Esophagus muscularis mucosa (tissue), 4 donors: ENCODE data around the gene TEX2. TPM values are rescaled to one million over a fixed set of nuclear protein-coding genes. Genes with fewer than 3 reads are reported as not detected.

Experiments
- DNase-seq: peaks from one replicate; pipeline ENCODE4 v3.0.0-alpha.2; 2017; ENCODE audit errors: extremely low spot score
- H3K27ac ChIP-seq, 4 donors: fragments of 200-600 bp; sonication (generic); replicated peaks in 1 of 4; 1 replicate in 3 of 4; 2 replicates in 1 of 4; pipeline ENCODE4 v1.5.1; 2016 to 2019; ENCODE audit warnings: mild to moderate bottlenecking in 1 of 4
- H3K27me3 ChIP-seq, 4 donors: fragments of 200-600 bp; sonication (generic); one replicate each; pipeline versions ENCODE4 v1.5.1 to v1.6.0; 2016 to 2019
- H3K36me3 ChIP-seq, 4 donors: fragments of 200-600 bp; sonication (generic); one replicate each; pipeline ENCODE4 v1.5.1; 2016 to 2019
- H3K4me1 ChIP-seq, 4 donors: fragments of 200-600 bp; sonication (generic); one replicate each; pipeline ENCODE4 v1.5.1; 2016 to 2019
- H3K4me3 ChIP-seq, 4 donors: fragments of 200-600 bp; sonication (generic); 1 replicate in 2 of 4; 2 replicates in 2 of 4; pipeline ENCODE4 v1.5.1; 2016 to 2019; ENCODE audit warnings: mild to moderate bottlenecking in 4 of 4, moderate library complexity in 1 of 4
- H3K9me3 ChIP-seq, 4 donors: fragments of 200-600 bp; sonication (generic); 1 replicate in 3 of 4; 2 replicates in 1 of 4; pipeline ENCODE4 v1.5.1; 2016 to 2019
- EP300 ChIP-seq: sonication (generic); formaldehyde crosslinking; IDR thresholded peaks from one replicate; pipeline ENCODE4 v1.6.1; 2017; ENCODE audit warnings: antibody characterized with exemption
- POLR2A ChIP-seq: fragments of 450-650 bp; IDR thresholded peaks from one replicate; pipeline ENCODE4 v1.6.1; 2017; ENCODE audit warnings: antibody characterized with exemption, moderate library complexity, mild to moderate bottlenecking, low read depth
- POLR2AphosphoS5 ChIP-seq, 2 donors: sonication (generic); formaldehyde crosslinking; IDR thresholded peaks; one replicate each; pipeline ENCODE4 v1.6.1; 2017; ENCODE audit warnings: antibody characterized with exemption in 2 of 2
- WGBS: methylation state at CpG from one replicate; pipeline ENCODE4 v1.1.5; 2018; 5-methylcytosine and 5-hydroxymethylcytosine counted together
- intact Hi-C: fragments of 100-400 bp; cut with DNase I; formaldehyde crosslinking; loops from one replicate; pipeline ENCODE4 v1.15.1; 2023
- total RNA-seq, 4 donors: library from RNA; depleted of rRNA; stranded (reverse); fragments of >200 nt; gene quantifications; one replicate each; pipeline versions ENCODE4 v1.1.0 to v1.2.1, GENCODE V29; 2016
- TF ChIP-seq, protein P1 (sequence below), 3 experiments: fragments of 200-600 bp in 2 of 3; fragments of 450-650 bp in 1 of 3; sonication (generic) in 2 of 3; IDR thresholded peaks; one replicate each; pipeline ENCODE4 v1.5.1; 2017 to 2019; ENCODE audit warnings: antibody characterized with exemption in 3 of 3, mild to moderate bottlenecking in 2 of 3, moderate library complexity in 1 of 3

Gene TEX2
- total RNA-seq, 4 donors from 2014 or later = 32.6 to 58.7 (median 46.1) TPM

DNA sequence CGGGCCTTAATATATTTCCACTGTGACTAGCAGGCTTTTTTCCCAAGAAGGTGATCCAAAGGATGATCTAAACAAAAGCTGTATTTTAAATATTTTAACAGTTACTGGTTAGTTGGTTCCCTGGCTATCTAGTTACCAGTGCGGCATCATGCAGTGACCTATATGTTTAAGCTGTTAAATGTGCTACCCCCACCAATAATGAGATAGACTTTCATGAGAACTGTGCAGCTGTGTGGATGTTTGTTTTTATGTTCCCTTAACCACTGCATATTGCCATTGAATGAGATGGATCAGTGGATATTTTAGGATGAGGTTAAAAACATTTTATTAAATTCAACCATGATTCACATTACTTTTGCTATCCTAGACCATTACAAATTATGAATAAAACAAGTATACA lies 150.1 kb downstream of the TEX2 start:
- intact Hi-C loops = no loop called here
- no peaks in the 10 kb centered on the region for H3K36me3 ChIP-seq
- H3K27me3 ChIP-seq = no peaks in the 10 kb centered on the region
- H3K4me1 ChIP-seq = peaks cover 5 to 9% (median 7%) of the 10 kb centered on the region in 4 donors
- DNase-seq = no peak
- H3K27ac ChIP-seq = no peak overlapping the region
- H3K9me3 ChIP-seq = no peaks in the 10 kb centered on the region
- H3K4me3 ChIP-seq = no peak overlapping the region
- TF ChIP-seq POLR2A = no peak
- no peak for TF ChIP-seq EP300
- TF ChIP-seq, protein P1, sequence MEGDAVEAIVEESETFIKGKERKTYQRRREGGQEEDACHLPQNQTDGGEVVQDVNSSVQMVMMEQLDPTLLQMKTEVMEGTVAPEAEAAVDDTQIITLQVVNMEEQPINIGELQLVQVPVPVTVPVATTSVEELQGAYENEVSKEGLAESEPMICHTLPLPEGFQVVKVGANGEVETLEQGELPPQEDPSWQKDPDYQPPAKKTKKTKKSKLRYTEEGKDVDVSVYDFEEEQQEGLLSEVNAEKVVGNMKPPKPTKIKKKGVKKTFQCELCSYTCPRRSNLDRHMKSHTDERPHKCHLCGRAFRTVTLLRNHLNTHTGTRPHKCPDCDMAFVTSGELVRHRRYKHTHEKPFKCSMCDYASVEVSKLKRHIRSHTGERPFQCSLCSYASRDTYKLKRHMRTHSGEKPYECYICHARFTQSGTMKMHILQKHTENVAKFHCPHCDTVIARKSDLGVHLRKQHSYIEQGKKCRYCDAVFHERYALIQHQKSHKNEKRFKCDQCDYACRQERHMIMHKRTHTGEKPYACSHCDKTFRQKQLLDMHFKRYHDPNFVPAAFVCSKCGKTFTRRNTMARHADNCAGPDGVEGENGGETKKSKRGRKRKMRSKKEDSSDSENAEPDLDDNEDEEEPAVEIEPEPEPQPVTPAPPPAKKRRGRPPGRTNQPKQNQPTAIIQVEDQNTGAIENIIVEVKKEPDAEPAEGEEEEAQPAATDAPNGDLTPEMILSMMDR (IDR thresholded peaks at IDR 0.05) = no peak
- 93% methylated on average over 2 of the region's 2 CpGs for WGBS

DNA sequence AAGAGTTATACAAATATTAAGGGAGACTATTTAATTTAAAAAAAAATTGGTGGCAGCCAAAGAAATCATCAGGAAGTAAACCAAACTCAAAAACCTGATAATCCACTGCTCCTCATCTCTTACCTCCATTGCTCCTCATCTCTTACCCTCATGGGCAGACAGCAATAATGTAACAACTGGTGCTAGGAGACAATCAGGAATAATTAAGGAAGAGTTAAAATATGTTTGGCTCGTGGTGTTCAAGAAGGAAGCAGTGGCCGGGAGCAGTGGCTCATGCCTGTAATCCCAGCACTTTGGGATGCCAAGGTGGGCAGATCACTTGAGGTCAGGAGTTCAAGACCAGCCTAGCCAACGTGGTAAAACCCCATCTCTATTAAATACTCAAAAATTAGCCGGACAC lies 151.2 kb downstream of the TEX2 start:
- no peaks in the 10 kb centered on the region for H3K27me3 ChIP-seq
- H3K4me1 ChIP-seq = peaks cover 0 to 13% (median 9%) of the 10 kb centered on the region in 4 donors
- WGBS = 83% methylated on average over 4 of the region's 4 CpGs
- DNase-seq = no peak
- no peaks in the 10 kb centered on the region for H3K36me3 ChIP-seq
- H3K4me3 ChIP-seq = no peak overlapping the region
- intact Hi-C loops = no loop called here
- no peak overlapping the region for H3K27ac ChIP-seq
- no peak for TF ChIP-seq POLR2A
- TF ChIP-seq, protein P1 (IDR thresholded peaks at IDR 0.05) = no peak
- TF ChIP-seq EP300 = no peak
- no peak for TF ChIP-seq POLR2AphosphoS5 (IDR thresholded peaks at IDR 0.05)
- H3K9me3 ChIP-seq = no peaks in the 10 kb centered on the region

DNA sequence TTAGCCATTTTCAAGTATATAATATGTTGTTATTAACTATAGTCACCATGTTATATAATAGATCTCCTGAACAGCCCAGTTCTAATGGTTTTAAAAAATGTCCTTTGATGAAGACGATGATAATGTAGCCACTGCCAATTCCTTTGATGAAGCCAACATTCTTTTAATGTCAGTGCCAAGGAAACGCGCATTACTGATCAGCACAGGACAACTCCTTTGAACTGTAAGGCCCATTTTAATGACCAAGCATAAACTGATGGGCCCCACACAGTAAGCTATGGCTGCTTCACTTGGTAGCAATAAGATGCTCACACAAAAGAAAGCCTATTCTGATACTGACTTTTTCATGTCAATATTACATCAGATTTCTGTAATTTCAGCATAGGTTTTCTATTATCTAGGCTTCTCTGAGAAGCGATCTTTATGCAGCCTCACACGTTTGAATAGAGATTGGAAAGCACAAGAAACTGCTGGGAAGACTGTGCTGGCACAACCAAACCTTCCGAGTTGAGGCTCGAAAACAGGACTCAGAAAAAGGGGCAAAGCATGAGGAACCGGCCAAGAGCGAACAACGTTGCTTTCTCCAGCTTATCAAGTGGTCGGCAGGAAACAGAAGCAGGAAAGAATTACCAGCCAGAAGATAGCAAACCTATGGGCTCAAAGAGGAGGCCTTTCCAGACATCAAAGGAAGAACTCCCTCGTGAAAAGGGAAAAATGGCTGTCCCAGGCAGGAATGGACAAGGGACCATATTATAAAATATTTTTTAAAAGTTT lies 152.5 kb downstream of the TEX2 start:
- TF ChIP-seq EP300 = no peak
- TF ChIP-seq, protein P1 (IDR thresholded peaks at IDR 0.05) = no peak
- TF ChIP-seq POLR2A = no peak
- TF ChIP-seq POLR2AphosphoS5 (IDR thresholded peaks at IDR 0.05) = no peak
- no peak overlapping the region for H3K27ac ChIP-seq
- H3K36me3 ChIP-seq = no peaks in the 10 kb centered on the region
- H3K4me3 ChIP-seq = no peak overlapping the region
- peaks cover 0 to 22% (median 15%) of the 10 kb centered on the region in 4 donors for H3K4me1 ChIP-seq
- H3K27me3 ChIP-seq = no peaks in the 10 kb centered on the region
- no peak for DNase-seq
- intact Hi-C loops = no loop called here
- WGBS = 76% methylated on average over 12 of the region's 12 CpGs
- H3K9me3 ChIP-seq = no peaks in the 10 kb centered on the region

DNA sequence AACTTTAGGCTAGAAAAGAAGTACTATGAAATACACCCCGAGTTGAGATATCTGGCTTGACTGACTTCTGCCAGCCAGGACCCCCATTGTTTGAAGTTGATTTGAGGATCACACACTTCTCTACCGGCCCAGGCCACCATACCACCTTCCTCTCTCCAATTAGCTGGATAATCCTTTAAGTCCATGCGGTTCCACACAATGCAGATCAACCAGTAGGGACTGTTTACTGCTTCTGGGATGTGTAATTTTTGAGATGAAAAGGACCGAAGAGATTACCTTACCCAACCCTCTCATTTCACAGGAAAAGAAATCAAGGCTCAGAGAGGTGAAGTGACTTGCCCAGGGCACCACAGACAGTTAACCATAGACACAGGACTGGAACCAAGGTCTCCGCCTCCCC lies 153.7 kb downstream of the TEX2 start:
- intact Hi-C loops = no loop called here
- H3K27me3 ChIP-seq = no peaks in the 10 kb centered on the region
- DNase-seq = no peak
- no peak overlapping the region for H3K4me3 ChIP-seq
- H3K4me1 ChIP-seq = peaks cover 0 to 22% (median 15%) of the 10 kb centered on the region in 4 donors
- H3K27ac ChIP-seq = no peak overlapping the region
- TF ChIP-seq POLR2AphosphoS5 (IDR thresholded peaks at IDR 0.05) (no peak), POLR2A (no peak), EP300 (no peak)
- TF ChIP-seq, protein P1 (IDR thresholded peaks at IDR 0.05) = no peak
- WGBS = 100% methylated on average over 5 of the region's 5 CpGs
- H3K9me3 ChIP-seq = no peaks in the 10 kb centered on the region
- H3K36me3 ChIP-seq = no peaks in the 10 kb centered on the region
